Duodenal mucosa (tissue), 2 donors: ENCODE measurements around the gene SPOP.
A peak's percentile ranks its signal among the peaks of the same experiment; 100 is the strongest.
"Not testable (repeated sequence)": the region's sequence is repeated elsewhere in the genome, so short reads cannot be mapped to it uniquely, and the experiment has no call there.

Source experiments
- H3K27ac ChIP-seq: one replicate; pipeline ENCODE4 v1.7.0; 2013; ENCODE audit warnings: low read depth, low read length
- H3K27me3 ChIP-seq, 2 donors: one replicate each; pipeline ENCODE4 v1.7.0; 2013; ENCODE audit warnings: low read length in 2 of 2, control low read depth in 1 of 2; ENCODE audit not compliant: insufficient read depth in 2 of 2, control insufficient read depth in 1 of 2
- H3K36me3 ChIP-seq, 2 donors: one replicate each; pipeline ENCODE4 v1.7.0; 2013; ENCODE audit warnings: low read length in 2 of 2, control low read depth in 1 of 2; ENCODE audit not compliant: insufficient read depth in 2 of 2, control insufficient read depth in 1 of 2
- H3K4me1 ChIP-seq, 2 donors: one replicate each; pipeline ENCODE4 v1.7.0; 2013; ENCODE audit warnings: low read length in 2 of 2, control low read depth in 1 of 2; ENCODE audit not compliant: insufficient read depth in 2 of 2, control insufficient read depth in 1 of 2
- H3K4me3 ChIP-seq, 2 donors: one replicate each; pipeline ENCODE4 v1.7.0; 2013; ENCODE audit warnings: low read length in 2 of 2, low read depth in 1 of 2
- H3K9ac ChIP-seq, 2 donors: one replicate each; pipeline ENCODE4 v1.7.0; 2013; ENCODE audit warnings: low read length in 2 of 2, low read depth in 1 of 2
- H3K9me3 ChIP-seq, 2 donors: one replicate each; pipeline ENCODE4 v1.7.0; 2013; ENCODE audit warnings: low read length in 2 of 2, control low read depth in 1 of 2; ENCODE audit not compliant: control insufficient read depth in 1 of 2

Gene SPOP

DNA sequence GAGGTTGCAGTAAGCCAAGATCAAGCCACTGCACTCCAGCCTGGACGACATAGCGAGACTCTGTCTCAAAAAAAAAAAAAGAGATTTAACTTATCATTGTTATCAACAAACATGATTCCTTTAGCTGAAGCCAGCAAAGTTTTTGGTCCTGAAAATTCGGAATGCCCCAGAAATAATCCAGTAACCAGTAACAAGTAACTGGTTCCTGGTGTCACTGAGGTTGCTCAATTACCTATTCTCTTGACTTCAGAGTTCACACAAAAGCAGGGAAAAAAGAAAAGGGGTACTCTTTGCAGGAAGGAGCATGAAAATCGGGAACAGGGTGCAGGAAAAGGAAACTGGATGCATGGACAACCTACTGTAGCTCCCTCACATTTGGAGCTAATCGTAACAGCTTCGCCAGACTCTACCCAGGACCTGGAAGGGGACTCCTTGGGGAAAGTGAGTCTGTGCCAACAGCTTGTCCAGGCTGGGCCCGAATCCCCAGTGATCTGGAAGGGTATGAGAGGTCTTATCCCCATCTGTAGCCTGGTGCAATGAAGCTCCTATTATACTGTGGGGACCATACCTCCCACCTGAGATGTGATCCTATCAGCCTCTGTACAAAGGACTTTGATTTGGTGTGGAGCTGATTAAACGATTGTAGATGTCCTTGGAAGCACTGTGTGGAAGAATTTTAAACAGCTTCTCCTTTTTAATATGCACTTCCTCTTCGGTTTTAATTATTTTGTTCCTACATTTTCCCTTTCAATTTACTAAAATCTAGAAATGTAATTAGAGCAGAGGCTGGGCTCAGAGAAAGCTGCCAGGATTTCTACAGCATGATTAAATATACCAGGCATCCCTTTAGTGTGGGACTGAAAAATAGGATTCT is 3.4 kb upstream of the SPOP start:
- no peak overlapping the region for H3K27ac ChIP-seq
- no peaks in the 10 kb centered on the region for H3K9me3 ChIP-seq
- no peak overlapping the region for H3K9ac ChIP-seq
- no peak overlapping the region for H3K4me3 ChIP-seq
- H3K27me3 ChIP-seq, result no peaks in the 10 kb centered on the region
- H3K4me1 ChIP-seq, result peaks cover 8% of the 10 kb centered on the region in 2 donors
- H3K36me3 ChIP-seq, result no peaks in the 10 kb centered on the region

DNA sequence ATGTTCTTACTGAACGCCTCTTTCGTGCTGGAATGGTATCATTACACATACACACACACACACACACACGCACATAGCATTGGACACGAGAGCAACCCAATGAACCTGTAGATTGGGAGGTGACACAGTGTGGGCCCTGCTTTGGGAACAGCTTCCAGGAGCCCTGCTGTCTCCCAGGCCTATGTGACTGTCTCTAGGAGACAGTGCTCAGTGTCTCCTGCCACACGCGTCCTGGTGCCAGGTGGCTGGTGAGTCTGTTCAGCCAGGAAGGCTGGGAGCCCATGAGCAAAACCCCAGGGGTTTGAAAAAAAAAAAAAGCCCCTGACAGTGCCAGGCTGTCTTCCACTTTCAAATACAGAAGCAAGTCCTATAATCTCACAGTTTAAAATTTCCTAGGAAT is 2.4 kb upstream of the SPOP start:
- no peaks in the 10 kb centered on the region for H3K27me3 ChIP-seq
- H3K9ac ChIP-seq, result no peak overlapping the region
- H3K27ac ChIP-seq, result no peak overlapping the region
- H3K9me3 ChIP-seq, result no peaks in the 10 kb centered on the region
- peaks cover 16 to 18% of the 10 kb centered on the region in 2 donors for H3K4me1 ChIP-seq
- no peaks in the 10 kb centered on the region for H3K36me3 ChIP-seq
- H3K4me3 ChIP-seq, result no peak overlapping the region

DNA sequence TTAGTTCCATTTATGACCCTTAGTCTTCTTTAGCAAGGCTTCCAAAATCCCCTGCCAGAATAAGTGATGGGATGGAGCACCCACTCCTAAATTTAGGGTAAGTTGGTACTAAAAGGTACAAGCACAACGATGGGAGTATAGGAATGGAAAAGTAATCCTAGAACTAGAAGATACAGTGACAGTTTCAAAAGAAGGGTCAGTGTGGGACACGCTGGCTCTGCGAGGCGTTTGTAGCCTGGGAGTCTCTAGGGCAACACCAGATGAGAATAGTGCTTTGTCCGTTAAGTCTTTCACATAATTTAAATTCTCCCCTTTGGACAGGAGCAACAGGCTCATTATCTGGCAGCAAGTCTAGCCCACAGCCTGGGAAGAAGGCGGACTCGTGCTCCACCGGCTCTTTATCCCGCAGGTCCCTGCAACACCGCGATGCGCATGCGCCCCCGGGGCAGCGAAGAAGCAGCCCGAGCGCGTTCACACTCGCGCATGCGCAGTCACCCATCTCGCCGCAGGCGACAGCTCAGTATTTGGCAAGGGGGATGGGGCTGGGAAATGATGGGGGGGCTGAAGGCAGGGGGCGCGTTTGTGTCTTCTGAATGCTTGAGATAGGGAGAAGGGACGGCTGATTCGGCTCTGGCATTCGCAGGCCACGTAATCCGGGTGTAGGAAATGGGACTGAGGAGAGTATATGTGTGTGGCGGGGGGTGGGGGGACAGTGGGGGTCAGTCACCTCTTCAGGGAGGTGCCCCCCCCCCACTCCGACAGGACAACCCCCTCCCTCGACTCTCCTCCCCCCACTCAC is 564 bp downstream of the SPOP start:
- H3K36me3 ChIP-seq, result no peaks in the 10 kb centered on the region
- no peaks in the 10 kb centered on the region for H3K9me3 ChIP-seq
- peak overlapping the region; percentile 88 to 91 for H3K4me3 ChIP-seq
- H3K27me3 ChIP-seq, result no peaks in the 10 kb centered on the region
- H3K27ac ChIP-seq, result peak overlapping the region; percentile 95
- H3K4me1 ChIP-seq, result peaks cover 22 to 26% of the 10 kb centered on the region in 2 donors
- peak overlapping the region; percentile 91 to 95 for H3K9ac ChIP-seq

DNA sequence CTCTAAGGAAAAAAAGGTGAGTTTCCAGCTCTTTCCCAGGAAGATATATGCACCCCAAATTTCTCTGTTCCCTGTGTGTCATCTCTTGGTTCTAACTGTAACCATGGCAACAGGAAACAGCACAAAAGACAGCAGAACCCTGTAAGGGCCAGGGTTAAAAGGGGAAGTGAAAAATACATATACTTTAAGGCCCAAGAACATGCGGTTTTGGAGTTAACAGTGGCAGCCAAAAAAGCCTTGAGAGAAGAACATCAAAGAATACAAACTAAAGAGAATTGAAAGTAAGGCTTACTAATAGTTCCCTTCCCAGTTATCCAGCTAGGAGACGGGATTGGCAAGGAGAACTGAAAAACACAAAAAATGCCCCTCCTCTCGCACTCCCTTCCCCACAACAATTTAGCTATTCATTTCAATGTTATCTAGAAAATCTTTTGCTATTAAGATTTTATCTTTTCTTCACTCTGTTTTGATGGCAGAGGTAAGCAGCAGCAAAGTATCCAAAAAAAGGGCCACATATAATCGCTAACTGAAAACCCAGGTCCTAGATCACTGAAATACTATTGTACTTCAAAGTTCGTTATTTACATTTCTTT is 1.5 kb downstream of the SPOP start:
- H3K9me3 ChIP-seq, result no peaks in the 10 kb centered on the region
- H3K9ac ChIP-seq, result peak overlapping the region; percentile 91 to 95
- peak overlapping the region; percentile 4 for H3K27ac ChIP-seq
- no peaks in the 10 kb centered on the region for H3K27me3 ChIP-seq
- H3K4me1 ChIP-seq, result peaks cover 22 to 26% of the 10 kb centered on the region in 2 donors
- no peaks in the 10 kb centered on the region for H3K36me3 ChIP-seq
- peak overlapping the region; percentile 88 to 91 for H3K4me3 ChIP-seq

DNA sequence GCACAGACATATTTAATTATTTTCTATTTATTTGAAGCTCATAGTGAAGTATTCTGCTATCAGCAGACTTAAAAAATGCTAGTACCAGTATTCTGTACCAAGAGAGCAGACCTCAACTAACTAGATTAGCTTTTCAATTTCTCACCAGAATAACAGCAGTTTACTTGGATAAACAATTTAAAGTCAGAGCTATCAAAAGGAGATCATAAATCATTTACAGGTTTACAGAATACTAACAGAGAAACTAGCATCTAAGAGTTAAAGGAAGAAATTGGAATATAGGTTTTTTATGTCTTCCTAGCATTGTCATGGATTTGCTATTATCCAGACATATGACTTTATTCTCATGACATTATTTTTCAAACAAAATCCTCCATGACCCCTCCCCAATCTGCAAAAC is 3.4 kb downstream of the SPOP start:
- Histone ChIP-seq H3K27ac (no peak overlapping the region), H3K4me1 (peaks cover 25 to 26% of the 10 kb centered on the region in 2 donors), H3K36me3 (no peaks in the 10 kb centered on the region), H3K9ac (no peak overlapping the region), H3K9me3 (no peaks in the 10 kb centered on the region), H3K4me3 (no peak overlapping the region), H3K27me3 (no peaks in the 10 kb centered on the region)

DNA sequence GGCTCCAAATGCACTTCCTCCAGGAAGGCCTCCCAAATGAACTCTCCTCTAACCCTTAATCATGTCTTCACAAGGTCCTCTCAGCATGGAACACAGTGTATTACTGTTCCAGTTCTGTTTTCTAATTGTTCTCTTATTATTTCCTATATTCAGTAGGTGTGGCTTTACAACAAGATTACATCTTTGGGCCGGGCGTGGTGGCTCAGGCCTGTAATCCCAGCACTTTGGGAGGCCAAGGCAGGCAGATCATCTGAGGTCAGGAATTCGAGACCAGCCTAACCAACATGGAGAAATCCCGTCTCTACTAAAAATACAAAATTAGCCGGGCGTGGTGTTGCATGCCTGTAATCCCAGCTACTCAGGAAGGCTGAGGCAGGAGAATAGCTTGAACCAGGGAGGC is 4.2 kb downstream of the SPOP start:
- not testable (repeated sequence) for H3K27me3 ChIP-seq, H3K27ac ChIP-seq, H3K4me3 ChIP-seq, H3K9ac ChIP-seq, H3K9me3 ChIP-seq, H3K36me3 ChIP-seq
- peaks cover 25 to 26% of the 10 kb centered on the region in 2 donors for H3K4me1 ChIP-seq

DNA sequence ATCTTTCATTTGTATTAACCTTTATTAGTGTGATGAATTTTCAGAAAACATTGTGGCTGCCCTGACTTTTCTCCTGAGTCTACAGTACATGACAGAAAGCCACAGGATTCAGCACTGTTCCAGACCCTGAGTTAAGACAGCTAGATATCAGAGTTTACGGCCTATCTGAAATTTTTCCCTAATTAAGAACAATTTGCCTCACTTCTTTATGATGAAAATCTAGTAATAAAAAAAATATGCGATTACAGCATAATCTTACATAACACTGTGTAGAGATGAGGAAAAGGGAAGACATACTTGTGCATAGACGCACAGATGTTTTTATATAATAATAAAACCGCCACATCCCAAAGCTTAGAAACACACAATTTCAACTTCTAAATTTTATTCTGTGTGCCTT is 7.3 kb downstream of the SPOP start:
- no peak overlapping the region for H3K27ac ChIP-seq

DNA sequence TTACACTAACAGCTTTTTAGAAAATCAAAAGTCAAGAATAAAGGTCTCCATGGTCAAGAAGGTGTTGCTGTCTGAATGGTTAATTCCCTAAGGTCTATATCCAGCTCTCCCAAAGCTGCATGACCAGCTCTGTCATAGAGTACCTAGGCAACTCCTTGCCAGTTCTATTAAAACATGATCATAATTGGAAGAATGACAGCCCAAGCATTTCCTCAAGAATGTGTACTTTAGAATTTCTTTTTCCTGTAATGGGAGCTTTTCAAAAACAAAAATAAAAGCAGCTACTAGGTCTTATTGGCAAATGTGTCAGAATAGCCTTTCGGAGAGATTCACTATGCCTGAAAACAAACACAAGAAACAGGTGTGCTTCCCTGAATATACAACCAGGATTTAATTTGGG is 7.9 kb downstream of the SPOP start:
- peaks cover 4 to 7% of the 10 kb centered on the region in 2 donors for H3K4me1 ChIP-seq
- no peak overlapping the region for H3K9ac ChIP-seq
- no peaks in the 10 kb centered on the region for H3K27me3 ChIP-seq
- H3K9me3 ChIP-seq, result no peaks in the 10 kb centered on the region
- H3K4me3 ChIP-seq, result no peak overlapping the region
- no peak overlapping the region for H3K27ac ChIP-seq
- no peaks in the 10 kb centered on the region for H3K36me3 ChIP-seq

More for the DNA sequence above, 7.3 kb downstream of the SPOP start:
- Histone ChIP-seq H3K36me3 (no peaks in the 10 kb centered on the region), H3K4me3 (no peak overlapping the region), H3K9me3 (no peaks in the 10 kb centered on the region), H3K27me3 (no peaks in the 10 kb centered on the region), H3K4me1 (peaks cover 10 to 12% of the 10 kb centered on the region in 2 donors), H3K9ac (no peak overlapping the region)

DNA sequence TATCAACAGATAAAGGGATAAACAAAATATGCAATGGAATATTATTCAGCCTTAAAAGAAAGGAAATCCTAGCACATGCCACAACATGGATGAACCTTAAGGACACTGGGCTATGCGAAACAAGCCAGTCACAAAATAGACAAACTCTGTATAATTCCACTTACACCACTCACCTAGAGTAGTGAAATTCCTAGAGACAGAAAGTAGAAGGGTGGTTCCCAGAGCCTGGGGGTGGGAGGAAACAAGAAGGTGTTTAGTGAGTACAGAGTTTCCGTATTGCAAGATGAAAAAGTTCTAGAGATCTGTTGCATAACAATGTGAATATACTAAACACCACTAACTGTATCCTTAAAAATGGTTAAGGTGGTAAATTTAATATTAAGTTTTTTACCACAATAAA is 10.0 kb downstream of the SPOP start:
- H3K9me3 ChIP-seq, result no peaks in the 10 kb centered on the region

DNA sequence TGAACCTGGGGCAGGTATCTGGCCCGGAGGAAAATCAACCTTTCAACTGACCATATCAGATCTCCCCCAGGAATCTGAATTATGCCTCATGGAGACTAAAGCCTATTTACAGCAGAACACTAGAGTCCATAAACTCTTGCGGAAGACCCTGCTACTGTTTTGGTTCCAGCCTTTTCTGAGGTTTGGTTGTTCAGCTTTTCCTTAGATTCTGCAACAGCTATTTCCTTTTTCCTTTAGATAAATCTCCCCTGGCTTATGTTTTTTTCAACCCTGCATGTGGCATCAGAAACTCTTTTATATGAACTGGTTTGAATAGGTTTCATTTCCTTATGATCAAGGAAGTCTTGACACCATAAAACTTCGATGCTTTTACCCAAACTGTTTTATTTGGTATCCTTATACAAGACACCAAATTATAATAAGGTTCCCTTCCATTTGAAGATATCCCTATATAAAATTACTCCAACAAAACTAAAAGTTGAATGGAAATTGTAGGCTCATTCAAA is 13.1 kb downstream of the SPOP start:
- Histone ChIP-seq H3K9ac (no peak overlapping the region), H3K27ac (no peak overlapping the region), H3K27me3 (no peaks in the 10 kb centered on the region), H3K36me3 (no peaks in the 10 kb centered on the region), H3K4me3 (no peak overlapping the region), H3K4me1 (peaks cover 4 to 6% of the 10 kb centered on the region in 2 donors), H3K9me3 (no peaks in the 10 kb centered on the region)

More for the DNA sequence above, 10.0 kb downstream of the SPOP start:
- Histone ChIP-seq H3K4me3 (no peak overlapping the region), H3K36me3 (no peaks in the 10 kb centered on the region), H3K9ac (no peak overlapping the region), H3K27me3 (no peaks in the 10 kb centered on the region), H3K4me1 (peaks cover 3 to 5% of the 10 kb centered on the region in 2 donors), H3K27ac (no peak overlapping the region)
